ENCODE data around the gene GDA.
A peak's percentile ranks its signal among the peaks of the same experiment; 100 is the strongest.
"Not testable (repeated sequence)": the region's sequence is repeated elsewhere in the genome, so short reads cannot be mapped to it uniquely, and the experiment has no call there.

GDA gene

GRCh38 chr9:72274441-72274840 is 125.2 kb downstream of the GDA start:
- DNase-seq (ENCODE audit: extremely low read depth, low read depth), result no peak

DNA sequence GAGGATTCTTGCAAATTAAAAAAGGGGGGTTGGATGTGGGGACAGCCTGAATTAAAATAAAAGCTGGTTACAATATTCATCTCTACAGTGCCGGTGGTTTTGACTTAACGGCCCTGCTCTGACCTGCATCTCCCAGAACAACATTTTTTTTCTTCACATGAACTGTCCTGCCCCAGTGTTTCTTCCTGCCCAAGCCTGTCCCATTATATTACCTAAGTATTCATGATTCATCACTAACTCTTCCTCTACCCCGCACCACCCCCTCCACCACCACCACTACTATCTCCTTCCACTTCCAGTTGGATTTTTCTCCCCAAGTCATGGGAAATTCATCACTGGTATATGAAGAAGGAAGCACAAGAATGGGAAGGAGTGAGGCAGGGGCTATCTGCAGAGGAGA is 125.7 kb downstream of the GDA start:
- TF ChIP-seq CTCF (IDR thresholded peaks at IDR 0.05; ENCODE audit: low read depth, low read length), result no peak
- no peak for DNase-seq (ENCODE audit: extremely low read depth, low read depth)

More at GRCh38 chr9:72274441-72274840, 125.2 kb downstream of the GDA start:
- TF ChIP-seq CTCF (IDR thresholded peaks at IDR 0.05; ENCODE audit: low read depth, low read length), result no peak

DNA sequence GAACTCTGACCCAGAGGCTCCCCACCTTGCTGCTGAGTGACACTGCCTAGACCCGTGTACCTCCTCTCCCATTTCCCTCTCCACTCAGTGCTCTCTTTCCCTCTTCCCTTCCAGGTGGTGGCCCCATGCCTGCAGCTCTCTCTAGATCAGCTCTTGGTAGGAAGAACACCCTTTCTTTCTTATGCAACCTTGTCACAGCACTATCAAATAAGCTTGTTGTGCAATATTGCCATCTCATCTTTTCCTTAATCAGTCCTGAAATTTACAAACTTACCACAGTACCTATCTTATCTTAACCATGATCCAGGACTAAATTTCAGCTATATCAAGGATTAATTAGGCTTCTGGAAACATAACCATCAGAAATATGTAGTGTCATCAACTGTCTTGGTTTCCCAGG is 127.2 kb downstream of the GDA start:
- TF ChIP-seq CTCF (IDR thresholded peaks at IDR 0.05; ENCODE audit: low read depth, low read length), result no peak

DNA sequence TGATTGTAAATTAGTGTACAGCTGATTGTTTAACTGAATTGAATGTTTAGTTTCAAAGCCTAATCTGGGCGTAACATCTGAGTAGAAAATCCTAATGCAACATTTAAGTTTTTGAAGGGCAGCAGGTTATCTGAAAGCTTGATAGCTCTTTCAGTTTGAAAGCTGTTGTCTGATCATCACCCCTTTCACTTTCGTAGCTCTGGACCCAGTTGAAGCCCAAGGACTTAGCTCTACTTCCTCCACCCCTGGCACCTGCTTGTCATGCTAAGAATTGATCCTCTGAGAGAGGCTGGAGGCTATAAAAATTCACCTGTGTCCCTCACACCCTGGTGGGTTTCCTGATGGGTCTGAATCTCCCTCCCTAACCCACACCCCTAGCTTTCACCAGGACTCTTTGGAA is 129.7 kb downstream of the GDA start:
- DNase-seq (ENCODE audit: extremely low read depth, low read depth), result no peak
- TF ChIP-seq CTCF (IDR thresholded peaks at IDR 0.05; ENCODE audit: low read depth, low read length), result no peak

More for the DNA sequence above, 127.2 kb downstream of the GDA start:
- DNase-seq (ENCODE audit: extremely low read depth, low read depth), result no peak

DNA sequence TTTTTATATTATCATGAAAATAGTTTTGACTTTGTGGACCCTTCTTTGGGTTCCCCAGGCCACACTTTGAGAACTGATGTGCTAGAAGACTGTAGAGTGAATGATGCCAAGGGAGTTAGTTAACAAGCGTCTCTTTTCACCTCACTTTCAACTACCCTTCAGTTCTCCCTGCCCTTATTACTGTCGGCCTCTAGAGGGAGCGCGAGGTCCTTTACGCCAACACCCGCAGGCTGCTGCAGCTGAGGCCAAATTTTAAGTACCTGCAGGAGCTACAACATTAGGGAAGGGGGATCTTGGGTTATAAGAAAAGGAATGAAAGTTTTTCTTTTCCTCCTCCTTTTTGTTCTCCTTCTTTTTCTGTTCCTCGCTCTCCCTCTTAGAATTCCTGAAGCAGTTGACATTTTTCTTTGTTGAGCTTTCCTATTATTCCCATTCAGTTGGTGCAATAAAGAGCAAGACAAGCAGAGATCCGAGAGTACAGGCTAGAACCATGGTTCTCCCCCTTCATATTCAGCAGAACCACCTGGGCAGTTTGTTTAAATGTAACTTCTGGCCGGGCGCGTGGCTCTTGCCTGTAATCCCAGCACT is 131.8 kb downstream of the GDA start:
- TF ChIP-seq CTCF (IDR thresholded peaks at IDR 0.05; ENCODE audit: low read depth, low read length), result peak; percentile 96
- peak; percentile 38 for DNase-seq (ENCODE audit: extremely low read depth, low read depth)

GRCh38 chr9:72289401-72289800 is 140.2 kb downstream of the GDA start:
- DNase-seq (ENCODE audit: extremely low read depth, low read depth), result no peak
- no peak for TF ChIP-seq CTCF (IDR thresholded peaks at IDR 0.05; ENCODE audit: low read depth, low read length)

DNA sequence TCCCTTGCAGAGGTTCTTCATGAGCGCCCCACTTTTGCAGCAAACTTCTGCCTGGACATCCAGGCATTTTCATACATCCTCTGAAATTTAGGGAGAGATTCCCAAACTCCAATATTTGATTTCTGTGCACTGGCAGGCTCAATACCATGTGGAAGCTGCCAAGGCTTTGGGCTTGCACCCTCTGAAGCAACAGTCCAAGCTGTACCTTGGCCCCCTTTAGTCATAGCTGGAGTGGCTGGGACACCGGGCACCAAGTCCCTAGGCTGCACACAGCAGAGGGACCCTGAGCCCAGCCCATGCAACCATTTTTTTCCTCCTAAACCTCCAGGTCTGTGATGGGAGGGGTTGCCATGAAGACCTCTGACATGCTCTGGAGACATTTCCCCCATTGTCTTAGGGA is 141.1 kb downstream of the GDA start:
- TF ChIP-seq CTCF (IDR thresholded peaks at IDR 0.05; ENCODE audit: low read depth, low read length), result no peak
- DNase-seq (ENCODE audit: extremely low read depth, low read depth), result no peak

GRCh38 chr9:72291576-72291975 is 142.3 kb downstream of the GDA start:
- not testable (repeated sequence) for DNase-seq (ENCODE audit: extremely low read depth, low read depth)
